Liver (tissue), 3 donors: ENCODE measurements around the gene RPL21.

ENCODE experiments used
- ATF3 ChIP-seq: IDR thresholded peaks from 2 replicates; pipeline ENCODE4 v1.6.1; 2016; ENCODE audit warnings: antibody characterized with exemption
- CTCF ChIP-seq: fragments of 150-350 bp; IDR thresholded peaks from 2 replicates; pipeline ENCODE4 v1.5.1; 2017; ENCODE audit warnings: improper control_type of control experiment, low read depth, low read length; ENCODE audit not compliant: missing input control
- GABPA ChIP-seq, 2 donors: IDR thresholded peaks in 1 of 2; conservative IDR thresholded peaks in 1 of 2; 2 replicates each; pipeline ENCODE4 v1.6.1; 2016; ENCODE audit warnings: antibody characterized with exemption in 2 of 2, mild to moderate bottlenecking in 1 of 2, moderate library complexity in 1 of 2
- HNF4A ChIP-seq, 2 donors: conservative IDR thresholded peaks; 2 replicates each; pipeline ENCODE4 v1.6.1; 2016; ENCODE audit warnings: antibody characterized with exemption in 2 of 2, mild to moderate bottlenecking in 2 of 2
- RAD21 ChIP-seq, 2 donors: IDR thresholded peaks; 2 replicates each; pipeline ENCODE4 v1.6.1; 2016; ENCODE audit warnings: antibody characterized with exemption in 2 of 2, mild to moderate bottlenecking in 2 of 2
- REST ChIP-seq: IDR thresholded peaks from 2 replicates; pipeline ENCODE4 v1.6.1; 2016; ENCODE audit warnings: antibody characterized with exemption, mild to moderate bottlenecking
- RXRA ChIP-seq, 2 donors: IDR thresholded peaks; 2 replicates each; pipeline ENCODE4 v1.6.1; 2017 to 2018; ENCODE audit warnings: antibody characterized with exemption in 2 of 2, mild to moderate bottlenecking in 1 of 2
- SP1 ChIP-seq: IDR thresholded peaks from 2 replicates; pipeline ENCODE4 v1.6.1; 2018; ENCODE audit warnings: antibody characterized with exemption, mild to moderate bottlenecking
- TAF1 ChIP-seq: conservative IDR thresholded peaks from 2 replicates; pipeline ENCODE4 v1.6.1; 2016; ENCODE audit warnings: antibody characterized with exemption, mild to moderate bottlenecking
- donor health status: healthy.
- donor health status: healthy.

- TF ChIP-seq GABPA (IDR thresholded peaks at IDR 0.05 in 1 of 2, conservative IDR thresholded peaks at IDR 0.05 in 1 of 2) (no peak), CTCF (no peak), TAF1 (no peak), REST (no peak), SP1 (no peak), RAD21 (IDR thresholded peaks at IDR 0.05) (no peak), ATF3 (no peak), HNF4A (conservative IDR thresholded peaks at IDR 0.05) (no peak), RXRA (IDR thresholded peaks at IDR 0.05) (no peak)
These were observed 8.5 kb downstream of the RPL21 start for GRCh38 chr13:27259831-27260230.
